Measurements from ENCODE around the gene RORB.
A peak's percentile ranks its signal among the peaks of the same experiment; 100 is the strongest.

- TF ChIP-seq CTCF (IDR thresholded peaks at IDR 0.05; ENCODE audit: insufficient read depth, low read length) = peak; percentile 15
- TF ChIP-seq POLR2AphosphoS5 (IDR thresholded peaks at IDR 0.05; ENCODE audit: low read depth) = no peak
- TF ChIP-seq GABPA (IDR thresholded peaks at IDR 0.05; ENCODE audit: low read depth) = no peak
- TF ChIP-seq SPI1 (IDR thresholded peaks at IDR 0.05; ENCODE audit: borderline replicate concordance, low read depth) = no peak
These were observed 80.8 kb downstream of the RORB start for GRCh38 chr9:74577956-74578355.
